Heart left ventricle (tissue), 16 donors: ENCODE measurements around the gene GRM1. TPM values are rescaled to one million over a fixed set of nuclear protein-coding genes. Genes with fewer than 3 reads are reported as not detected.

Experiments used
- ATAC-seq, 4 donors: fragments of 200-7000 bp; cut with Tn5 transposase; one replicate each; pipeline ENCODE4 v1.9.1; 2020 to 2022; ENCODE audit warnings: moderate library complexity in 4 of 4, mild to moderate bottlenecking in 3 of 4, moderate number of reproducible peaks in 1 of 4
- DNase-seq, 5 donors: peaks; one replicate each; pipeline ENCODE4 v3.0.0-alpha.2; 2020
- H3K27ac ChIP-seq, 12 donors: fragments of 200-600 bp; sonication (generic) in 4 of 12; one replicate each; pipeline versions ENCODE4 v1.5.0 to v1.8.0; 2016 to 2022; ENCODE audit warnings: mild to moderate bottlenecking in 2 of 12
- H3K27me3 ChIP-seq, 9 donors: fragments of 200-600 bp; sonication (generic) in 2 of 9; one replicate each; pipeline versions ENCODE4 v1.5.1 to v1.8.0; 2016 to 2022; ENCODE audit warnings: mild to moderate bottlenecking in 3 of 9
- H3K36me3 ChIP-seq, 9 donors: fragments of 200-600 bp; sonication (generic) in 2 of 9; one replicate each; pipeline versions ENCODE4 v1.5.0 to v1.8.0; 2018 to 2022; ENCODE audit warnings: mild to moderate bottlenecking in 2 of 9
- H3K4me1 ChIP-seq, 12 donors: fragments of 200-600 bp; sonication (generic) in 4 of 12; one replicate each; pipeline versions ENCODE4 v1.5.0 to v1.8.0; 2016 to 2022; ENCODE audit warnings: mild to moderate bottlenecking in 3 of 12
- H3K4me3 ChIP-seq, 12 donors: fragments of 200-600 bp; sonication (generic) in 4 of 12; one replicate each; pipeline versions ENCODE4 v1.5.0 to v1.8.0; 2017 to 2022; ENCODE audit warnings: mild to moderate bottlenecking in 9 of 12, moderate library complexity in 4 of 12
- H3K9me3 ChIP-seq, 12 donors: fragments of 200-600 bp; sonication (generic) in 4 of 12; one replicate each; pipeline versions ENCODE4 v1.5.0 to v1.8.0; 2016 to 2022; ENCODE audit warnings: mild to moderate bottlenecking in 1 of 12
- POLR2A ChIP-seq, 2 donors: fragments of 450-650 bp; IDR thresholded peaks; one replicate each; pipeline ENCODE4 v1.6.1; 2017; ENCODE audit warnings: antibody characterized with exemption in 2 of 2, mild to moderate bottlenecking in 2 of 2, moderate library complexity in 2 of 2
- WGBS, 4 donors: extraction: QIAGEN DNeasy Blood & Tissue Kit in 2 of 4; methylation state at CpG; one replicate each; pipeline versions ENCODE4 v1.1.5 to v1.1.7; 2013 to 2018; 5-methylcytosine and 5-hydroxymethylcytosine counted together
- intact Hi-C, 10 donors: fragments of 100-400 bp; cut with DNase I; formaldehyde crosslinking; loops; one replicate each; pipeline versions ENCODE4 v1.11.1 to v1.14.2; 2022
- polyA plus RNA-seq, 2 donors: library from polyadenylated mRNA; stranded (reverse); fragments of 200-250 nt; gene quantifications; one replicate each; pipeline ENCODE4 v1.2.3, GENCODE V29; 2013
- total RNA-seq, 9 donors: library from RNA; depleted of rRNA in 2 of 9; stranded (reverse); fragments of >200 nt in 2 of 9; fragmentation: NEBNext Ultra II Directional in 3 of 9; extraction: Animal tissue kit (Norgen Biotek cat#: 25700) in 3 of 9; gene quantifications; one replicate each; pipeline versions ENCODE4 v1.1.0 to v1.2.4, GENCODE V29; 2016 to 2023
- TF ChIP-seq, protein P1 (sequence below), 12 donors: fragments of 200-600 bp; sonication (generic) in 4 of 12; IDR thresholded peaks; one replicate each; pipeline versions ENCODE4 v1.5.0 to v1.8.0; 2018 to 2022; ENCODE audit warnings: antibody characterized with exemption in 12 of 12, mild to moderate bottlenecking in 5 of 12
- donor health status: ischemic (EF 13 %, LVEDD 7.1; RV severe dilation, severe dysfunction).
- donor health status: healthy with polysubstance abuse.
- donor health status: DM: no; HTN: yes; CAD: no.
- donor health status: DM: no; HTN: no; CAD: no.
- donor health status: ischemic (EF 25% LVEDD 6.9; RV normal size, moderate dysfunction).
- donor health status: ischemic (EF 25% LVEDD 5.7; RV mildly dilated, moderate dysfunction).
- donor health status: healthy.
- donor health status: DM: yes; HTN: yes; CAD: no.
- donor health status: ischemic (EF 35%, LVEDD 5.7; RV mildly dilated, moderate dysfunction).
- donor health status: nonischemic (EF 11% LVEDD 7.7; RV severe dilation, severe dysfunction).
- donor health status: DM: yes; HTN: yes; CAD: no.
- donor health status: PGD.
- donor health status: ischemic (EF 29% LVEDD 5.4; RV normal size, mild dysfunction).
- donor health status: nonischemic (EF 23%, LVEDD 6.1; RV moderate dilation, normal function).

GRM1 gene
- total and polyA plus RNA-seq, 11 donors, result 0.62 to 6.9 (median 4.7) TPM

DNA sequence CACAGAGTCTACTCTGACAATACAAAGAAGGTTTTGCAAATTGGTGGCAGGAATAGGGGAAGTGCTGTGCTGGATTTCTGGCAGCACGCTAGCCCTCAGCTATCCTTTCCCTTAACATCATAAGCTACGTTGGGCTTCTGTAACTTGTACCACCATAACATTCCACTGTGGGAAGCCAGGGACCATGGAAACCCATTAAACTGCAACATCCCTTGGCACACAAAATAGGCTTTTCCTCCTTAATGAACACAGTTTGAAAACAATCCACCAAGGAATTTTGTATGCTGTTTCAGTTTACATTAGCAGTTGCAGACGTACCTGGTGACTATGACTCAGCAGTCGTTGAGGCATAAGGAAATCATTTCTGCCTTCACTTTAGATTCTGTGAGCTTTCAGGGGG, 310.9 kb downstream of the GRM1 start:
- TF ChIP-seq POLR2A (IDR thresholded peaks at IDR 0.05), result no peak
- 64 to 74% (median 70%) methylated on average over 4 of the region's 4 CpGs for WGBS, 4 donors
- Histone ChIP-seq H3K36me3 (no peaks in the 10 kb centered on the region), H3K27ac (no peak overlapping the region), H3K9me3 (no peaks in the 10 kb centered on the region), H3K27me3 (no peaks in the 10 kb centered on the region), H3K4me1 (peaks cover 0 to 19% (median 0%) of the 10 kb centered on the region in 12 donors), H3K4me3 (no peak overlapping the region)
- no peak for DNase-seq
- ATAC-seq, result no peak
- intact Hi-C loops, result no loop called here

DNA sequence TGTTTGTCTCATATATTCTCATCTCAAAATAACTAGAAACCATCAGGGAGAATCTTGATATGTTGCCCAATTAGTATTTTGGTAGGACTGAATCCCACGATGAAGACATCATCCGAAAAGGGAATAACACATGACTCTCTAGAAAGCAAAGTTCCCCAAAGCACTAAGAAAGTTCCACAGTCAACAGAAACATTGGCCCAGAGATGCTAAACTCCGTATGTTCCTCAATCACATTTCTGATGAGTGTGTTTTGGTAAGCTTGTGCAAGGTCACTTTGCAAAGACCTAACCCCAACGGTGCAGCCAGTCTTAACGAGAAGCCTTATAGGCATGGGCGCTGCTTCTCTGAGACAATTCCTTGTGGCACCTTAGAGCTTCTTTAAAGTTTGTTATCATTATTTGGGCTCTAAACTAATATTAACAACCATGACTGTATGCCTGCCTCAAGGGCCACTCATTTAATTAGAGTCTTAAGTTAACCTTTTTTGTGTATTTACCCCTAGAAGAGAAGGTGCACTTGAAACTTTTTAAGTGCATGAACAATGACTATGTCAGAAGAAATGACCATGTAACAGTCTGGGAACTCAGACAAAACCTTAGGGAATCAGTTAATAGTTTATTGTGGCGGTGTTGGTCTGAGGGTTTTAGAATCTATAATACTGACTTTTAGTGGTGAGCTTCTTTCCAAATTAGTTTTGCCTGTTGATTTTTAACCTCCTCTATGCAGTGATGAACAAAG, 312.8 kb downstream of the GRM1 start:
- peak in 1 of 4 donors; percentile 53 for ATAC-seq
- WGBS, 4 donors, result 69 to 85% (median 84%) methylated on average over 7 of the region's 7 CpGs
- intact Hi-C loops, result no loop called here

DNA sequence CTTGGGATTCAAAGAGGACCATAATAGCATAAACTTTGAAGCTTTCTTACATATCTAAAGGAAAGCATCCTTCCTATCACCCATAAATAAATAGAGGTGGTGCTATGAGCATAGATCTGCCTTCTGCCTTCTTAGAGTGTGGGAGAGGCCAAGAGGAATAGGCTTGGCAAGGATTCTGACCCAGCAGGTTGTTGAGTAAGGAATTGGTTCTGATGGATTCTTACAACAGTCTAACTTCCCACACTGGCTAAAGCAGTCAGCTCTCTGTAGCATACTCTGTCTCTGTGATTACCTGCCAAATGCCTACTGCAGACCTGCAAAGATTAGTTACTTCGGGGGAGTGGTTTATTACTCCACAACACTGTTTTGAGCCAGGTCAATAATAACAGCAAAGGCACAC, 316.7 kb downstream of the GRM1 start:
- DNase-seq, result no peak
- Histone ChIP-seq H3K9me3 (no peaks in the 10 kb centered on the region), H3K4me3 (no peak overlapping the region), H3K4me1 (peaks cover 0 to 16% (median 0%) of the 10 kb centered on the region in 12 donors), H3K36me3 (no peaks in the 10 kb centered on the region), H3K27ac (no peak overlapping the region), H3K27me3 (no peaks in the 10 kb centered on the region)
- 39 to 58% (median 53%) methylated on average over 1 of the region's 1 CpG for WGBS, 4 donors
- intact Hi-C loops, result loop anchor here in 1 of 10 donors (5.0 kb wide), 1 partner anchor 73 kb away; no protein-coding TSS in a partner anchor
- no peak for ATAC-seq
- no peak for TF ChIP-seq POLR2A (IDR thresholded peaks at IDR 0.05)
- TF ChIP-seq, protein P1, sequence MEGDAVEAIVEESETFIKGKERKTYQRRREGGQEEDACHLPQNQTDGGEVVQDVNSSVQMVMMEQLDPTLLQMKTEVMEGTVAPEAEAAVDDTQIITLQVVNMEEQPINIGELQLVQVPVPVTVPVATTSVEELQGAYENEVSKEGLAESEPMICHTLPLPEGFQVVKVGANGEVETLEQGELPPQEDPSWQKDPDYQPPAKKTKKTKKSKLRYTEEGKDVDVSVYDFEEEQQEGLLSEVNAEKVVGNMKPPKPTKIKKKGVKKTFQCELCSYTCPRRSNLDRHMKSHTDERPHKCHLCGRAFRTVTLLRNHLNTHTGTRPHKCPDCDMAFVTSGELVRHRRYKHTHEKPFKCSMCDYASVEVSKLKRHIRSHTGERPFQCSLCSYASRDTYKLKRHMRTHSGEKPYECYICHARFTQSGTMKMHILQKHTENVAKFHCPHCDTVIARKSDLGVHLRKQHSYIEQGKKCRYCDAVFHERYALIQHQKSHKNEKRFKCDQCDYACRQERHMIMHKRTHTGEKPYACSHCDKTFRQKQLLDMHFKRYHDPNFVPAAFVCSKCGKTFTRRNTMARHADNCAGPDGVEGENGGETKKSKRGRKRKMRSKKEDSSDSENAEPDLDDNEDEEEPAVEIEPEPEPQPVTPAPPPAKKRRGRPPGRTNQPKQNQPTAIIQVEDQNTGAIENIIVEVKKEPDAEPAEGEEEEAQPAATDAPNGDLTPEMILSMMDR (IDR thresholded peaks at IDR 0.05), result no peak

More for the DNA sequence above, 312.8 kb downstream of the GRM1 start:
- peaks cover 0 to 14% (median 0%) of the 10 kb centered on the region in 12 donors for H3K4me1 ChIP-seq
- H3K36me3 ChIP-seq, result no peaks in the 10 kb centered on the region
- no peaks in the 10 kb centered on the region for H3K9me3 ChIP-seq
- TF ChIP-seq, protein P1 (IDR thresholded peaks at IDR 0.05), result no peak
- no peak for TF ChIP-seq POLR2A (IDR thresholded peaks at IDR 0.05)
- peak overlapping the region in 1 of 12 donors; percentile 10 for H3K27ac ChIP-seq
- no peak for DNase-seq
- no peaks in the 10 kb centered on the region for H3K27me3 ChIP-seq
- H3K4me3 ChIP-seq, result no peak overlapping the region

DNA sequence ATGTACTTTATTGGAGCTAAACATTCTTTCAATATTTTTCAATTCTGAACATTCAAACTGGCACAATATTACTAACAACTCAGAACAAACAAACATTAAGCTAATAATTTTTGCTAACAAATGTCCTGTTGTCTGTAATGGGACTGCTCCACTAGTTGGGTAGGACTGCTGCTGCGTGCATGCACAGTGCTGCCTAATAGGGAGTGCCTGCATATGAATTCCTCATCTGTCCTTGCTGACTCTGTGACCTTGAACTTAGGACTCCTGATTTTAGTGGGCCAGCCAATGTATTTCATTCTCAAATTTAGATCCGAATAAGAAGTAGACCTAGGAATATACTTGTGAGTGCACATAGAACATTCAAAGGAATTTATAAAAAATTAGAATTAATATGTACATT, 318.2 kb downstream of the GRM1 start:
- intact Hi-C loops, result loop anchor here in 1 of 10 donors (5.0 kb wide), 1 partner anchor 75 kb away; no protein-coding TSS in a partner anchor
- no peaks in the 10 kb centered on the region for H3K9me3 ChIP-seq

More for the DNA sequence above, 318.2 kb downstream of the GRM1 start:
- TF ChIP-seq, protein P1 (IDR thresholded peaks at IDR 0.05), result no peak
- TF ChIP-seq POLR2A (IDR thresholded peaks at IDR 0.05), result no peak
- peak in 3 of 4 donors; percentile 59 to 85 (median 83) for ATAC-seq
- Histone ChIP-seq H3K4me3 (no peak overlapping the region), H3K27me3 (no peaks in the 10 kb centered on the region), H3K4me1 (peaks cover 0 to 16% (median 0%) of the 10 kb centered on the region in 12 donors), H3K36me3 (no peaks in the 10 kb centered on the region), H3K27ac (no peak overlapping the region)
- 45 to 64% (median 54%) methylated on average over 2 of the region's 2 CpGs for WGBS, 4 donors
- DNase-seq, result peak in 1 of 5 donors; percentile 32
